Superior temporal gyrus (tissue), 1 donor: ENCODE results near the gene PPFIBP2.
A peak's percentile ranks its signal among the peaks of the same experiment; 100 is the strongest.
"Not testable (repeated sequence)": the region's sequence is repeated elsewhere in the genome, so short reads cannot be mapped to it uniquely, and the experiment has no call there.

Experiments
- DNase-seq: peaks from one replicate; pipeline ENCODE4 v3.0.0-alpha.2; 2016; ENCODE audit errors: extremely low spot score

PPFIBP2 gene

GRCh38 chr11:7499081-7499480, 14.7 kb upstream of the PPFIBP2 start:
- no peak for DNase-seq

DNA sequence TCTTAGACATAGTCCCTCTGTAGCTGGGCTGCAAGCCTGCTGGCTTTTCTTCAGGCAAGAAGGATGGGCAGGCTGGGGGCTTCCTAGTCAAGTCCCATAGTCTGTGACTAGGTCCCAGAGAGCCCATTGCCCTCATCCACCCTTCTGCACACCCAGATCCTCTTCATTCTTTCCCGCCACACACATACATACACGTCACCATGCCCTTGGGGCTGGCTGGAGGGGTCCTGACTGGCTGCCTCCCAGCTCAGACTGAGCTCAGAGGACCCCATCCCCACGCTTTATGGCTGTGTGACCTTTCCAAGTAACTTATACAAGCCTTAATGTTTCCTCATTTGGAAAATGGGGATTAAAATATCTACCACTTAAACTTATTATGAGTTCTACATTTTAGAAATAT, 13.5 kb upstream of the PPFIBP2 start:
- no peak for DNase-seq

GRCh38 chr11:7501251-7501650, 12.5 kb upstream of the PPFIBP2 start:
- DNase-seq, result no peak

DNA sequence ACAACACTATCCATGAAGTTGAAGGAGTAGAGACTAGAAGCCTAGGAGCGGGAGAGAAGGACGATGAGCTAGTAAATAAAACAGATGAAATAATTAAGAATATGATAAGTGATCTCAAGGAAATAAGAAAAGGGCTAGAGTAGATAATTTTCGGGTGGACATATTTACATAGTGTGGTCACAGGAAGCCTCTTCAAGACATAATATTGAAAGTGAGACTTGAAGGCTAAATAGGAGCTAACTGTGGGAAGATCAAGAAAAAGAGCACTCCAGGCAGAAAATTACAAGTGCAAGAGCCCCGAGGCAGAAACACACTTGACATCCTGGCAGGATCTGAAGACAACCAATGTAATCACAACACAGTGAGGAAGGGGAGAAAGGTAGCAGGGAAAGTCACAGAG, 11.9 kb upstream of the PPFIBP2 start:
- no peak for DNase-seq

- DNase-seq, result no peak
These were observed 7.6 kb upstream of the PPFIBP2 start for GRCh38 chr11:7506243-7506642.

DNA sequence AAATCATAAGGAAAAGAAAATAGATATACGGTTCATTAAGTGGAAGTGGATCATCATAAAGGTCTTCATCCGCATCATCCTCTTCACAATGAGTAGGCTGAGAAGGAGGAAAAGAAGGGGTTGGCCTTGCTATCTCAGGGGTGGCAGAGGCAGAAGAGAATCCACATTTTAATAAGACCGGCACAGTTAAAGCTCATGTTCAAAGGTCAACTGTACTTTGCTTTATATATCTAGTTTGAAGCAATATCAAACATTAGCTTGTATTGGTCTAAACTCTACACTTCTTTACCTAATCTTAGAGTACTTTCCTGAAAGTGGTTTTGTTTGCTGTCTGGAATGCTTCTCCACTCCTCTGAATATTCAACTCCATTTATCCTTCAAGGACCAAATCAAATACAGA, 5.7 kb upstream of the PPFIBP2 start:
- DNase-seq, result no peak

GRCh38 chr11:7509966-7510365, 3.8 kb upstream of the PPFIBP2 start:
- no peak for DNase-seq

DNA sequence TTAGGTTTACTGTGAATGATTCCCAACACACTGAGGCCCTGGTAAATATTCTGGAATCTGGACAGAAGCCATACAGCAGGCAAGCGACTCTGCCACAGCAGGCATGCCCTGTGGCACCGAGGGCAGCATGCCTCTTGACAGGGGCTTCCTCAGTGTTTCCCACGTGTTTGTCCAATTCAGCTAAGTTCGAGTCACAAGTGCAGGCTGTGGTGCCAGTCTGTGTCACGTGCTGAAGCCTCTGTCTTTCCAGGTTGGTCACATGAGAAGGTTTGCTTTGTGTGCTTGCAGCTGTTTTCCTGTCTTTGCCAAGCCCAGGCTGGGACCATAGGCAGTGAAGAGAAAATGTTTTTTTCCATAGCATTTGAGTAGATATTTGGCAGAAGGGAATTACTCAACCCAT, 2.4 kb upstream of the PPFIBP2 start:
- peak; percentile 92 for DNase-seq

DNA sequence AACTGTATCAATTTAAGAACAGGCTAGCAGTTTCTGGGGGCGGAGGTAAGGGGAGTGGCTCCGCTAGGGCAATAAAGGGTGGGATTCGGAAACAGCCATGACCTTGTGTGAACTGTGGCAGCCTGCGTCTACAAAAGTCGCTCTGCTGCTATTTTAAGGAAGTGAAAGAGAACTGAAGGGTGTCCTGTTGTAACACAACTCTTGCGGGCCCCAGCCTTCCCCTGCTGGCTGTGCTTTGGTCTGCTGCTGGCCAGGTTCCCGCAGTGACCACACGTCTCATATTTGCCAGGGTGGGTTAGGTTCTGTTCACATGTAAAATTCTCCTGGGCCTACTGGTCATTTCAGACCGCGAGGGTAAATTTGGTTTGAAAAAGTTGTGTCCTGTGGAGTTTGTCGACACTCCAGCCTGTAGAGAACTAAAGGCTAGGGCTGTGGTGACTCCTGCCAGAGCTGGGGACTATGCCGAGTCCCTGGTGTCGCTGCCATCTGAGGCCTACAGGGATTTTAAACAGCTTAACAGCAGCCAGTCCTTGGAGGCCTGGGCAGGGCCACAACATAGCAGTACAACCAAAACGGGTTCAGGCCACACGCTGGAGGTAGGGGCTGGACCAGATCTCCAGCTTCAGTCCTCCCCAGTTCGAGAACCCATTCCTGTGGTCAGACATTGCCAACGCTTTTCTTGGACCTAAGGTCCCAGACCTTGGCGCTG, 1.1 kb upstream of the PPFIBP2 start:
- peak; percentile 55 for DNase-seq

DNA sequence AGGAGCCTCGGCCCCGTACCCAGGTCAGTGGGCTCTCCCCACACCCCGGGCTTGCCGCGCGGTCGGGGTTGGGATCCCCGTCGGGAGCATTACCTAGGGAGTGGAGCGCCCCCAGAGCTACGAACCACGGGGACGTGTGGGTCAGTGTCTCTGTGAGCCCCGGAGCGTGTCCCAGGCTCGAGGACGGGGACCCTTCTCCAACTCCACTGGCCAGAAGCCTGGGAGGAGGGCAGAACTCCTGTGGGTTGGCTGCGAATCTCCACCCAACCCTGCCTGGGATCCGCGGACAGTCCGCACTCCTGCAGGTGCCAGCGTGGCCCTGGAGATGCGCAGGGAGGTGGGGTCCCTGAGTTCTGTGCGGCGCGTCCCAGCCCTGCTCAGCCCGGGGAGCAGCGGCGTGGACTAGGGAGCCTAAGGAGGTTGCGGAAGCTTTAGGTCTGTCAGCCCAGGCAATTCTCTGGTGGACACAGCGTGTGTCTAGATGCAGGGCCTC, 346 bp downstream of the PPFIBP2 start:
- DNase-seq, result no peak

DNA sequence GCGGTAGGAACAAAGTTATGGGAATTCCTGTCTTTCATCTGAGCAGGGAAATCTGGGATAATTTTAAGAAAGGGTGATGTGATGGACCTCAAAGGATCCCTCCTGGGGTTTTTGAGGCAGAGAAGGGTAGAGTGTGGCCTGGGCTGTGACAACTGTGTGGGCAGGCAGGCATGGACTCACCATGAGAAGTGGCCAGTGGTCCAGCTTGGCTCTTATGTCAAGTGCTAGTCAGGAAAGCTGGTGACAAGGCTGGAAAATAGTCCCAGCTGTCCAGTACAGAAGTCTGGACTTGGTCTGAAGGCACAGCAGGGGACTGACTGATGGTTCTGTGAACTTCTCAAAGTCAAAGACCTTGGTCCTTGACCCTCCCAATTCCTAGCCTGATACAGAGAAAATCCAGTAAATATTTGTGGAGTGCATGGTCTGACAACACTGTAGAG, 1.7 kb downstream of the PPFIBP2 start:
- no peak for DNase-seq

- DNase-seq, result no peak
These were observed 2.7 kb downstream of the PPFIBP2 start for GRCh38 chr11:7516475-7516874.

- not testable (repeated sequence) for DNase-seq
These were observed 3.9 kb downstream of the PPFIBP2 start for GRCh38 chr11:7517743-7518142.

GRCh38 chr11:7518811-7519562, 5.2 kb downstream of the PPFIBP2 start:
- DNase-seq, result no peak

- DNase-seq, result no peak
These were observed 6.5 kb downstream of the PPFIBP2 start for GRCh38 chr11:7520011-7520942.

GRCh38 chr11:7520981-7521487, 7.2 kb downstream of the PPFIBP2 start:
- peak; percentile 45 for DNase-seq

DNA sequence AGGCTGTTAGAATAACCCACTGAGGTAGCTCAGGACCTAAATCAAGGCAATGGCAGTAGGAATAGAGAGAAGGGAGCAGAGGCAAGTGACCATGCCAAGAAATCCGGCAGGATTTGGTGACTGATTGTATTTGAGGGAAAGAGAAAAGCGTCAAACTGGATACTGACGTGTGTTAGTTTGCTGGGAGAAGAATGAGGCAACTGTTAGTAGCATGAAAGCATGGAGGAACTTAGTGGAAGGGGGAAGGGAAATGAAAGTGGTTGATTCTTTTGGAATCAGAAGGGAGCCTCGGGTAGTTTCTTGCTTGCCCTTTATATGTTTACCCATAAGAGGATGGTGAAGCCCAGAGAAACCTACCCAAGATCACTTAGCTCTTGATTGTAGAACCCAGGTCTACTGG, 8.3 kb downstream of the PPFIBP2 start:
- peak; percentile 75 for DNase-seq

GRCh38 chr11:7522546-7522945, 8.7 kb downstream of the PPFIBP2 start:
- DNase-seq, result no peak

- no peak for DNase-seq
These were observed 9.8 kb downstream of the PPFIBP2 start for GRCh38 chr11:7523416-7524210.

GRCh38 chr11:7524462-7525235, 10.8 kb downstream of the PPFIBP2 start:
- DNase-seq, result no peak
